Neural cell (in vitro differentiated cells): ENCODE results near the gene GPHN.

Source experiments
- CTCF ChIP-seq: fragments of 450-650 bp; IDR thresholded peaks from 2 replicates; pipeline ENCODE4 v1.5.1; 2014; ENCODE audit warnings: antibody characterized with exemption, mild to moderate bottlenecking, moderate library complexity; ENCODE audit not compliant: poor library complexity, severe bottlenecking
- EZH2 ChIP-seq: fragments of 200-600, 300-800 bp; shearing (Covaris generic), sonication (generic); IDR thresholded peaks from 2 replicates; pipeline ENCODE4 v1.6.1; 2014; ENCODE audit warnings: antibody characterized with exemption, low read length, borderline replicate concordance, mild to moderate bottlenecking; ENCODE audit not compliant: insufficient read depth, poor library complexity, severe bottlenecking
- MXI1 ChIP-seq: fragments of 450-650 bp; conservative IDR thresholded peaks from 2 replicates; pipeline ENCODE4 v1.6.1; 2014; ENCODE audit warnings: antibody characterized with exemption, mild to moderate bottlenecking; ENCODE audit not compliant: poor library complexity, severe bottlenecking
- RAD21 ChIP-seq: fragments of 450-650 bp; conservative IDR thresholded peaks from 2 replicates; pipeline ENCODE4 v1.6.1; 2014; ENCODE audit warnings: antibody characterized with exemption, mild to moderate bottlenecking, moderate library complexity
- REST ChIP-seq: IDR thresholded peaks from 2 replicates; pipeline ENCODE4 v1.6.1; 2012; ENCODE audit warnings: borderline replicate concordance
- TAF1 ChIP-seq: IDR thresholded peaks from 2 replicates; pipeline ENCODE4 v1.6.1; 2012; ENCODE audit warnings: low read depth

- no peak for TF ChIP-seq EZH2
- no peak for TF ChIP-seq CTCF
- TF ChIP-seq TAF1: no peak
- TF ChIP-seq MXI1: no peak
- no peak for TF ChIP-seq REST
- no peak for TF ChIP-seq RAD21
Measured at GRCh38 chr14:66530526-66530925, 22.6 kb downstream of the GPHN start.
